NB4 (cell line): ENCODE measurements around the gene ACSF2.

Experiments used
- CTCF ChIP-seq: IDR thresholded peaks from one replicate; pipeline ENCODE4 v1.5.1; 2012; ENCODE audit warnings: low read depth, low read length
- MAX ChIP-seq: IDR thresholded peaks from 2 replicates; pipeline ENCODE4 v1.6.1; 2011; ENCODE audit warnings: low read depth, low read length
- MYC ChIP-seq: IDR thresholded peaks from 2 replicates; pipeline ENCODE4 v1.6.1; 2011; ENCODE audit warnings: low read depth, low read length
- POLR2A ChIP-seq: IDR thresholded peaks from 2 replicates; pipeline ENCODE4 v1.6.1; 2011; ENCODE audit warnings: mild to moderate bottlenecking; ENCODE audit not compliant: insufficient read length; ENCODE audit errors: extremely low read depth

- TF ChIP-seq CTCF (no peak), MYC (no peak), POLR2A (no peak), MAX (no peak)
These were observed 85.0 kb downstream of the ACSF2 start for GRCh38 chr17:50511058-50511457.
